ENCODE data around the gene SUSD1. TPM values are rescaled to one million over a fixed set of nuclear protein-coding genes. Genes with fewer than 3 reads are reported as not detected.

Gene SUSD1
- polyA plus RNA-seq, 1 donor from 2014 or later: 2.0 TPM

GRCh38 chr9:112017878-112018277 lies 157.2 kb downstream of the SUSD1 start:
- Histone ChIP-seq H2AFZ (ENCODE audit: low read depth, low read length) (no peak overlapping the region), H3F3A (ENCODE audit: insufficient read depth, low read length, poor library complexity, severe bottlenecking) (no peaks in the 10 kb centered on the region), H4K20me1 (ENCODE audit: insufficient read depth) (no peaks in the 10 kb centered on the region), H3K9ac (ENCODE audit: low read length) (no peak overlapping the region), H3K9me2 (ENCODE audit: insufficient read depth, low read length) (no peaks in the 10 kb centered on the region), H3K36me3 (ENCODE audit: insufficient read depth, low read length) (no peaks in the 10 kb centered on the region), H3K27me3 (ENCODE audit: insufficient read depth, low read depth, low read length) (no peaks in the 10 kb centered on the region), H3K4me2 (ENCODE audit: low read length) (no peak overlapping the region), H3K27ac (ENCODE audit: low read length) (no peak overlapping the region), H3K9me3 (ENCODE audit: low read length) (no peaks in the 10 kb centered on the region), H3K79me2 (replicated peaks; ENCODE audit: insufficient read depth, low read length) (no peaks in the 10 kb centered on the region), H3K4me3 (ENCODE audit: low read length) (no peak overlapping the region)
- no peak for TF ChIP-seq SMC3 (conservative IDR thresholded peaks at IDR 0.05; ENCODE audit: poor library complexity)
- TF ChIP-seq, protein P1, sequence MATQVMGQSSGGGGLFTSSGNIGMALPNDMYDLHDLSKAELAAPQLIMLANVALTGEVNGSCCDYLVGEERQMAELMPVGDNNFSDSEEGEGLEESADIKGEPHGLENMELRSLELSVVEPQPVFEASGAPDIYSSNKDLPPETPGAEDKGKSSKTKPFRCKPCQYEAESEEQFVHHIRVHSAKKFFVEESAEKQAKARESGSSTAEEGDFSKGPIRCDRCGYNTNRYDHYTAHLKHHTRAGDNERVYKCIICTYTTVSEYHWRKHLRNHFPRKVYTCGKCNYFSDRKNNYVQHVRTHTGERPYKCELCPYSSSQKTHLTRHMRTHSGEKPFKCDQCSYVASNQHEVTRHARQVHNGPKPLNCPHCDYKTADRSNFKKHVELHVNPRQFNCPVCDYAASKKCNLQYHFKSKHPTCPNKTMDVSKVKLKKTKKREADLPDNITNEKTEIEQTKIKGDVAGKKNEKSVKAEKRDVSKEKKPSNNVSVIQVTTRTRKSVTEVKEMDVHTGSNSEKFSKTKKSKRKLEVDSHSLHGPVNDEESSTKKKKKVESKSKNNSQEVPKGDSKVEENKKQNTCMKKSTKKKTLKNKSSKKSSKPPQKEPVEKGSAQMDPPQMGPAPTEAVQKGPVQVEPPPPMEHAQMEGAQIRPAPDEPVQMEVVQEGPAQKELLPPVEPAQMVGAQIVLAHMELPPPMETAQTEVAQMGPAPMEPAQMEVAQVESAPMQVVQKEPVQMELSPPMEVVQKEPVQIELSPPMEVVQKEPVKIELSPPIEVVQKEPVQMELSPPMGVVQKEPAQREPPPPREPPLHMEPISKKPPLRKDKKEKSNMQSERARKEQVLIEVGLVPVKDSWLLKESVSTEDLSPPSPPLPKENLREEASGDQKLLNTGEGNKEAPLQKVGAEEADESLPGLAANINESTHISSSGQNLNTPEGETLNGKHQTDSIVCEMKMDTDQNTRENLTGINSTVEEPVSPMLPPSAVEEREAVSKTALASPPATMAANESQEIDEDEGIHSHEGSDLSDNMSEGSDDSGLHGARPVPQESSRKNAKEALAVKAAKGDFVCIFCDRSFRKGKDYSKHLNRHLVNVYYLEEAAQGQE (IDR thresholded peaks at IDR 0.05; ENCODE audit: borderline replicate concordance): no peak
- TF ChIP-seq EP300 (conservative IDR thresholded peaks at IDR 0.05; ENCODE audit: poor library complexity, severe bottlenecking): no peak
- TF ChIP-seq TAF1 (IDR thresholded peaks at IDR 0.05; ENCODE audit: low read depth): no peak
- TF ChIP-seq RAD21 (conservative IDR thresholded peaks at IDR 0.05): no peak
- no peak for TF ChIP-seq POLR2AphosphoS5 (IDR thresholded peaks at IDR 0.05)
- TF ChIP-seq MXI1 (conservative IDR thresholded peaks at IDR 0.05; ENCODE audit: poor library complexity, severe bottlenecking): no peak
- TF ChIP-seq, protein P2, sequence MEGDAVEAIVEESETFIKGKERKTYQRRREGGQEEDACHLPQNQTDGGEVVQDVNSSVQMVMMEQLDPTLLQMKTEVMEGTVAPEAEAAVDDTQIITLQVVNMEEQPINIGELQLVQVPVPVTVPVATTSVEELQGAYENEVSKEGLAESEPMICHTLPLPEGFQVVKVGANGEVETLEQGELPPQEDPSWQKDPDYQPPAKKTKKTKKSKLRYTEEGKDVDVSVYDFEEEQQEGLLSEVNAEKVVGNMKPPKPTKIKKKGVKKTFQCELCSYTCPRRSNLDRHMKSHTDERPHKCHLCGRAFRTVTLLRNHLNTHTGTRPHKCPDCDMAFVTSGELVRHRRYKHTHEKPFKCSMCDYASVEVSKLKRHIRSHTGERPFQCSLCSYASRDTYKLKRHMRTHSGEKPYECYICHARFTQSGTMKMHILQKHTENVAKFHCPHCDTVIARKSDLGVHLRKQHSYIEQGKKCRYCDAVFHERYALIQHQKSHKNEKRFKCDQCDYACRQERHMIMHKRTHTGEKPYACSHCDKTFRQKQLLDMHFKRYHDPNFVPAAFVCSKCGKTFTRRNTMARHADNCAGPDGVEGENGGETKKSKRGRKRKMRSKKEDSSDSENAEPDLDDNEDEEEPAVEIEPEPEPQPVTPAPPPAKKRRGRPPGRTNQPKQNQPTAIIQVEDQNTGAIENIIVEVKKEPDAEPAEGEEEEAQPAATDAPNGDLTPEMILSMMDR (IDR thresholded peaks at IDR 0.05; ENCODE audit: poor library complexity, severe bottlenecking): no peak
- no peak for TF ChIP-seq EZH2 (IDR thresholded peaks at IDR 0.05; ENCODE audit: borderline replicate concordance, insufficient read depth, low read length, poor library complexity, severe bottlenecking)

- no peak overlapping the region for H3K4me3 ChIP-seq (ENCODE audit: low read length)
- no peaks in the 10 kb centered on the region for H3K79me2 ChIP-seq (replicated peaks; ENCODE audit: insufficient read depth, low read length)
- no peak overlapping the region for H3K4me2 ChIP-seq (ENCODE audit: low read length)
- H3K9me2 ChIP-seq (ENCODE audit: insufficient read depth, low read length): no peaks in the 10 kb centered on the region
- no peaks in the 10 kb centered on the region for H3K36me3 ChIP-seq (ENCODE audit: insufficient read depth, low read length)
- no peaks in the 10 kb centered on the region for H4K20me1 ChIP-seq (ENCODE audit: insufficient read depth)
- H3K27me3 ChIP-seq (ENCODE audit: insufficient read depth, low read depth, low read length): no peaks in the 10 kb centered on the region
- no peak overlapping the region for H2AFZ ChIP-seq (ENCODE audit: low read depth, low read length)
- no peak overlapping the region for H3K9ac ChIP-seq (ENCODE audit: low read length)
- no peaks in the 10 kb centered on the region for H3F3A ChIP-seq (ENCODE audit: insufficient read depth, low read length, poor library complexity, severe bottlenecking)
- no peak overlapping the region for H3K27ac ChIP-seq (ENCODE audit: low read length)
- no peaks in the 10 kb centered on the region for H3K9me3 ChIP-seq (ENCODE audit: low read length)
- TF ChIP-seq TAF1 (IDR thresholded peaks at IDR 0.05; ENCODE audit: low read depth) (no peak), EP300 (conservative IDR thresholded peaks at IDR 0.05; ENCODE audit: poor library complexity, severe bottlenecking) (no peak), RAD21 (conservative IDR thresholded peaks at IDR 0.05) (no peak), MXI1 (conservative IDR thresholded peaks at IDR 0.05; ENCODE audit: poor library complexity, severe bottlenecking) (no peak), POLR2AphosphoS5 (IDR thresholded peaks at IDR 0.05) (no peak), SMC3 (conservative IDR thresholded peaks at IDR 0.05; ENCODE audit: poor library complexity) (no peak), EZH2 (IDR thresholded peaks at IDR 0.05; ENCODE audit: borderline replicate concordance, insufficient read depth, low read length, poor library complexity, severe bottlenecking) (no peak)
- TF ChIP-seq, protein P1 (IDR thresholded peaks at IDR 0.05; ENCODE audit: borderline replicate concordance): no peak
- TF ChIP-seq, protein P2 (IDR thresholded peaks at IDR 0.05; ENCODE audit: poor library complexity, severe bottlenecking): no peak
Measured at GRCh38 chr9:112015736-112016135, 159.4 kb downstream of the SUSD1 start.

All from neural cell (in vitro differentiated cells).